ENCODE data around the gene LGALS7. TPM values are rescaled to one million over a fixed set of nuclear protein-coding genes. Genes with fewer than 3 reads are reported as not detected.
"Not testable (repeated sequence)": the region's sequence is repeated elsewhere in the genome, so short reads cannot be mapped to it uniquely, and the experiment has no call there.

The LGALS7 gene
- total and polyA plus RNA-seq, 12 donors = not detected

DNA sequence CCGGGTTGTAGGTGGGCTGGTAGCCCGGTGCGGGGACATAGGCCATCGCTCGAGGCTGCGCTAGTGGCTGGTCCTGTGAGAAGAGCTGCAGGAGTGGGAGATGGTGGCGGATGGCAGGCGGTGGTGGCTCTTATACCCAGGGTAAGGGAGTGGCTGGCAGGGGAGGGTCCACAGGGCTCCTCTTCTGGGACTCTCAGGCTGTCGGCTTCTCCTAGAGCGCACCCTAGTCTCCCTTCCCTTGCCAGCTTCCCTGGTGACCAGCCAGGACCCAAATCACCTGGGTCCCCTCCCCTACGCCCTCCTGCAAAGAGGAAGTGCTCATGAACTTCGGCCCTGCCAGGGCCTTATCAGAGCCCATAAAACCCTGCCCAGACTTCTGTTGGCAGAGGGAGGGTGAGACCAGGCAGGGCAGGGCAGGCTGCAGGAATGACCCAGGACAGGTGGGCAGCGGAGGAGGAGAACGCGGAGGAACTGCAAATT lies 39.6 kb upstream of the LGALS7 start, which contains the start of gene LGALS4:
LGALS4 (minus strand) TSS at position 105 of the 480 bp plus-strand sequence; CDS start at position 46, 59 bp downstream.
- H3K4me1 ChIP-seq (replicated peaks in 1 of 2) = no peaks in the 10 kb centered on the region
- peaks cover 0 to 29% of the 10 kb centered on the region in 2 donors for H3K36me3 ChIP-seq (replicated peaks in 1 of 2)
- intact Hi-C loops (cut with DNase I) = no loop called here
- no peak for DNase-seq
- TF ChIP-seq POLR2A (IDR thresholded peaks at IDR 0.05) = no peak
- TF ChIP-seq, protein P1, sequence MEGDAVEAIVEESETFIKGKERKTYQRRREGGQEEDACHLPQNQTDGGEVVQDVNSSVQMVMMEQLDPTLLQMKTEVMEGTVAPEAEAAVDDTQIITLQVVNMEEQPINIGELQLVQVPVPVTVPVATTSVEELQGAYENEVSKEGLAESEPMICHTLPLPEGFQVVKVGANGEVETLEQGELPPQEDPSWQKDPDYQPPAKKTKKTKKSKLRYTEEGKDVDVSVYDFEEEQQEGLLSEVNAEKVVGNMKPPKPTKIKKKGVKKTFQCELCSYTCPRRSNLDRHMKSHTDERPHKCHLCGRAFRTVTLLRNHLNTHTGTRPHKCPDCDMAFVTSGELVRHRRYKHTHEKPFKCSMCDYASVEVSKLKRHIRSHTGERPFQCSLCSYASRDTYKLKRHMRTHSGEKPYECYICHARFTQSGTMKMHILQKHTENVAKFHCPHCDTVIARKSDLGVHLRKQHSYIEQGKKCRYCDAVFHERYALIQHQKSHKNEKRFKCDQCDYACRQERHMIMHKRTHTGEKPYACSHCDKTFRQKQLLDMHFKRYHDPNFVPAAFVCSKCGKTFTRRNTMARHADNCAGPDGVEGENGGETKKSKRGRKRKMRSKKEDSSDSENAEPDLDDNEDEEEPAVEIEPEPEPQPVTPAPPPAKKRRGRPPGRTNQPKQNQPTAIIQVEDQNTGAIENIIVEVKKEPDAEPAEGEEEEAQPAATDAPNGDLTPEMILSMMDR (IDR thresholded peaks at IDR 0.05) = no peak
- H3K9me3 ChIP-seq (replicated peaks in 1 of 3) = no peaks in the 10 kb centered on the region
- no peak within 1 kb of the TSS for H3K4me3 ChIP-seq
- WGBS, 4 donors = 87 to 93% (median 89%) methylated on average over 6 to 15 of the region's 15 CpGs
- H3K27me3 ChIP-seq = no peaks in the 10 kb centered on the region
- H3K27ac ChIP-seq = no peak within 1 kb of the TSS

DNA sequence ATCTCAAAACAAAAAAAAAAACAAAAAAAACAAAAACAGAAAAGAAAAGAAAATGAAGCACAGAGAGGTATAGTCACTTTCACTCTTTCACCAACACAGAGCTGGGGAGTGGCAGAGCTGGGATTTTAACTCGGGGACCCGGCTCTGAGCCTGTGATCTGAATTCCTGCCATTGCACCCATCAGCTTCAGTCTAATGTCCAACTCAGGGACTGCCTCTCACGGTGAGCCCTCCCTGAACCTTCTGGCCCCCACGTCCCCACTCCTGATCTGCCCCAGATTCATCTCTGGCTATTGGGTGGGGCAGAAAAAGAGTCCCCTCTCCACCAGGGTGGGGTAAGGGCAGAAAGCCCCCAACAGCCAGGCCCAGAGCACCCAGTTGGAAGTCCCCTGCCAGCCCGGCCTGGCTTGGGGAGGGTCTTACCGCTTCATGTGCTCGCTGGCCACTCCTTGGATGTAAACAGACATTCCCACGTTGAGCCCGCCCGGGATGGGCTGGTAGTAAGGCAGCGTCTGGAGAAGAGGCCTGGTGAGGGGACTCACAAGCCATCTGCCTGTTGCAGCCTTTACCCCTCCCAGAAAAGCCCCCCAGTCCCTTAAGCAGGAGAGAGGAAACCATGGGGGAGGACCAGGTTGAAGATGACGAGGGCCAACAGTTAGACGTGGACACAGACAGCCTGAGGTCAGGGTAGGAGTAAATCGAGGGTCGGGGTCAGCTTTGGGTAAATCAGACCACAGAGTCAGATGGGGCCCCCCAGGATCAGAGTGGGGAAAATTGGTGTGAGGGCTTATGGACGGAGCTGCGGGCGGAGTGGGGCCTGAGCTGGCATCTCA lies 38.9 kb upstream of the LGALS7 start:
- WGBS, 4 donors = 85 to 89% (median 85%) methylated on average over 18 of the region's 18 CpGs
- H3K27ac ChIP-seq = no peak overlapping the region
- no peaks in the 10 kb centered on the region for H3K27me3 ChIP-seq
- TF ChIP-seq, protein P1 (IDR thresholded peaks at IDR 0.05) = no peak
- TF ChIP-seq POLR2A (IDR thresholded peaks at IDR 0.05) = no peak
- no peaks in the 10 kb centered on the region for H3K4me1 ChIP-seq (replicated peaks in 1 of 2)
- peaks cover 0 to 22% of the 10 kb centered on the region in 2 donors for H3K36me3 ChIP-seq (replicated peaks in 1 of 2)
- no peak for DNase-seq
- intact Hi-C loops (cut with DNase I) = no loop called here
- H3K9me3 ChIP-seq (replicated peaks in 1 of 3) = no peaks in the 10 kb centered on the region
- H3K4me3 ChIP-seq = no peak overlapping the region

DNA sequence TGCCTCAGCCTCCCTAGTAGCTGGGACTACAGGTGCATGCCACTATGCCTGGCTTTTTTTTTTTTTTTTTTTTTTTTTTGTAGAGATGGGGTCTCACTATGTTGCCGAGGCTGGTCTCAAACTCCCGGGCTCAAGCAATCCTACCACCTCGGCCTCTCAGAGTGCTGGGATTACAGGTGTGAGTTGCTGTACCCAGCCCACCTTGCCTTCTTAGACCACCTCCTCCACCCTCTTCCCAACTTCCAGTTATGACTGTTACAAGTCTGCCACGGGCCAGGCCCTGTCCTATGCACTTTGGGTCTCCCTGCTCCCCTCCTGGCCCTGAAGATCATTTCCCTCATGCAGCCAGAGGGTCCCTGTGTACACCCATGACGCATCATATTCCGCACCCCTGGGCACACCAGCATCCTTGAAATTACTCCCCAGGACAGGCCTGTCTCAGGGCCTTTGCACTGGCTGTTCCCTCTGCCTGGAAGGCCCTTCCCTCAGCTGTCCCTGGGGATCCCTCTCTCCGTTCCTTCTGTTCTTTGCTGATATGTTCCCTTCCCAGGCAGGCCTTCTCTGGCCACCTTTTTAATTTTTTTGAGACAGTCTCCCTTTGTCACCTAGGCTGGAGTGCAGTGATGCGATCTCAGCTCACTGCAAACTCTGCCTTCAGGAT lies 36.4 kb upstream of the LGALS7 start:
- TF ChIP-seq, protein P1 (IDR thresholded peaks at IDR 0.05) = no peak
- TF ChIP-seq POLR2A (IDR thresholded peaks at IDR 0.05) = no peak
- 94 to 97% (median 96%) methylated on average over 5 to 8 of the region's 8 CpGs for WGBS, 4 donors
- Histone ChIP-seq H3K36me3 (replicated peaks in 1 of 2) (no peaks in the 10 kb centered on the region), H3K4me1 (replicated peaks in 1 of 2) (no peaks in the 10 kb centered on the region), H3K9me3 (replicated peaks in 1 of 3) (no peaks in the 10 kb centered on the region), H3K27ac (no peak overlapping the region), H3K4me3 (no peak overlapping the region), H3K27me3 (no peaks in the 10 kb centered on the region)
- intact Hi-C loops (cut with DNase I) = no loop called here
- DNase-seq = no peak

DNA sequence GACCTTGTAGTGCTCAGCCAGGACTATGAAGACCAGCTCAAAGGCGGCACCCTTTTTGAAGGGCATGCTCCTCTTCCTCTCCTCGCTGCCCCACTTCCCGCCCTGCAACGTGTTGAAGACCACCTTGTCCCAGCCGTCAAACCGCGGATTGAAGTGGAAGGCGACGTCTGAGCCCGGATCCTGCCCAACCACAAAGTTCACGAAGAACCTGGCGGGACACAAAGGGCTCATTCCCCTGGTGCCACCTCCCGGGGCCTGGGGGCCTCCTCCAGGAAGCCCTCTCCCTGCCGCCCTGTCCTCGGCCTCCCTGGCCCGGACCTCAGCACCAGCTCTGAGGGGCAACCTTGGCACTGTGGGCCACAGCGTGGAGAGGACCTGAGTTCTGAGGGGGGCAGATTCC lies 35.4 kb upstream of the LGALS7 start:
- no peak for DNase-seq
- intact Hi-C loops (cut with DNase I) = no loop called here
- H3K9me3 ChIP-seq (replicated peaks in 1 of 3) = no peaks in the 10 kb centered on the region

DNA sequence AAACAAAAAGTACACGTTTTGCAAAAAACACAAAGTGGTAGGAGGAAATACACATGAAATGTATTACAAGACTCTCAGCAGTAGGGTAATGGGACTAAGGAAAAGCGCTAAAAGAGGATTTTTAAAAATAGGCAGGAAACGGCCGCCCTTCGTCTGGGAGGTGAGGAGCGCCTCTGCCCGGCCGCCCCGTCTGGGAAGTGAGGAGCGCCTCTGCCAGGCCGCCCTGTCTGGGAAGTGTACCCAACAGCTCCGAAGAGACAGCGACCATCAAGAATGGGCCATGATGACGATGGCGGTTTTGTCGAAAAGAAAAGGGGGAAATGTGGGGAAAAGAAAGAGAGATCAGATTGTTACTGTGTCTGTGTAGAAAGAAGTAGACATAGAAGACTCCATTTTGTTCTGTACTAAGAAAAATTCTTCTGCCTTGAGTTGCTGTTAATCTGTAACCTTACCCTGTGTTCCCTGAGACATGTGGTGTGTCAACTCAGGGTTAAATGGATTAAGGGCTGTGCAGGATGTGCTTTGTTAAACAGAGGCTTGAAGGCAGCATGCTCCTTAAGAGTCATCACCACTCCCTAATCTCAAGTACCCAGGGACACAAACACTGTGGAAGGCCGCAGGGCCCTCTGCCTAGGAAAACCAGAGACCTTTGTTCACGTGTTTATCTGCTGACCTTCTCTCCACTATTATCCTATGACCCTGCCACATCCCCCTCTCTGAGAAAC lies 34.2 kb upstream of the LGALS7 start:
- DNase-seq; intact Hi-C loops (cut with DNase I); H3K36me3 ChIP-seq (replicated peaks in 1 of 2); H3K27ac ChIP-seq; H3K4me1 ChIP-seq (replicated peaks in 1 of 2); H3K9me3 ChIP-seq (replicated peaks in 1 of 3); H3K27me3 ChIP-seq; H3K4me3 ChIP-seq: not testable (repeated sequence)
- 84 to 89% (median 88%) methylated on average over 13 to 18 of the region's 18 CpGs for WGBS, 4 donors

More for the DNA sequence above, 35.4 kb upstream of the LGALS7 start:
- Histone ChIP-seq H3K4me3 (no peak overlapping the region), H3K27ac (no peak overlapping the region), H3K36me3 (replicated peaks in 1 of 2) (no peaks in the 10 kb centered on the region), H3K27me3 (no peaks in the 10 kb centered on the region), H3K4me1 (replicated peaks in 1 of 2) (no peaks in the 10 kb centered on the region)
- 93 to 97% (median 94%) methylated on average over 15 to 17 of the region's 17 CpGs for WGBS, 4 donors
- no peak for TF ChIP-seq POLR2A (IDR thresholded peaks at IDR 0.05)
- TF ChIP-seq, protein P1 (IDR thresholded peaks at IDR 0.05) = no peak

Measured in adrenal gland (tissue), 12 donors.